A549 (cell line): ENCODE data around the gene CCDC63. TPM values are rescaled to one million over a fixed set of nuclear protein-coding genes. Genes with fewer than 3 reads are reported as not detected.

ENCODE experiments used
- ATAC-seq, 2 experiments: fragments of 200-7000 bp in 1 of 2; fragments of >200 bp in 1 of 2; cut with Nextera tagmentation in 1 of 2; cut with Tn5 transposase in 1 of 2; 3 replicates each; pipeline versions ENCODE4 v1.8.0 to v1.9.1; 2018 to 2020; ENCODE audit warnings: mild to moderate bottlenecking in 1 of 2, moderate library complexity in 1 of 2
- CTCF ChIA-PET: fragments of 300-600 bp; sonication (Branson Sonifier 250); formaldehyde crosslinking; extraction: SDS; loops from one replicate; lab custom pipeline; 2021; ENCODE audit warnings: antibody characterized with exemption, inconsistent platforms; lab: Yijun Ruan, JAX
- POLR2A ChIA-PET: fragments of 350-600 bp; formaldehyde crosslinking; extraction: SDS; loops from one replicate; lab custom pipeline; 2021; ENCODE audit warnings: antibody characterized with exemption, inconsistent platforms; lab: Yijun Ruan, JAX
- DNase-seq, 2 experiments: peaks; one replicate each; pipeline versions ENCODE4 v3.0.0 to v3.0.0-alpha.2; 2011 to 2016; ENCODE audit warnings: low read depth in 1 of 2, low spot score in 1 of 2
- FAIRE-seq: peaks from 2 replicates; lab custom pipeline; 2011; peaks lifted over from hg19 to GRCh38; lab: Jason Lieb, UNC
- H3K27ac ChIP-seq, 2 experiments: fragments of >200 bp; sonication (Bioruptor Twin); formaldehyde crosslinking; 3 replicates each; pipeline ENCODE4 v1.5.1; 2016 to 2017
- H3K4me1 ChIP-seq: fragments of >200 bp; sonication (Bioruptor Twin); formaldehyde crosslinking; 3 replicates; pipeline ENCODE4 v1.6.1; 2016
- H3K4me2 ChIP-seq: fragments of >200 bp; sonication (Bioruptor Twin); formaldehyde crosslinking; 3 replicates; pipeline ENCODE4 v1.6.1; 2016
- H3K4me3 ChIP-seq: fragments of >200 bp; sonication (Bioruptor Twin); formaldehyde crosslinking; 3 replicates; pipeline ENCODE4 v1.5.1; 2016
- H3K9me3 ChIP-seq: fragments of >200 bp; sonication (Bioruptor Twin); formaldehyde crosslinking; 3 replicates; pipeline ENCODE4 v1.6.1; 2016
- CHD2 ChIP-seq: fragments of 150-350 bp; IDR thresholded peaks from 2 replicates; pipeline ENCODE4 v1.6.1; 2014; ENCODE audit warnings: low read length; ENCODE audit not compliant: partially characterized antibody
- CHD4 ChIP-seq: fragments of 200-600 bp; sonication (generic); IDR thresholded peaks from 2 replicates; pipeline ENCODE4 v1.6.1; 2016; ENCODE audit warnings: antibody characterized with exemption, mild to moderate bottlenecking, borderline replicate concordance
- EHF ChIP-seq: fragments of 250-450 bp; sonication (Bioruptor Pico); IDR thresholded peaks from 2 replicates; pipeline ENCODE4 v1.5.0; 2020; ENCODE audit warnings: mild to moderate bottlenecking
- ESRRA ChIP-seq: fragments of 150-350 bp; IDR thresholded peaks from 2 replicates; pipeline ENCODE4 v1.6.1; 2014; ENCODE audit warnings: mild to moderate bottlenecking, low read length, borderline replicate concordance
- FOSB ChIP-seq: fragments of 250-450 bp; sonication (Bioruptor Pico); IDR thresholded peaks from 2 replicates; pipeline ENCODE4 v1.5.0; 2020; ENCODE audit warnings: mild to moderate bottlenecking, moderate library complexity
- HDAC2 ChIP-seq: fragments of 200-600 bp; sonication (generic); IDR thresholded peaks from 2 replicates; pipeline ENCODE4 v1.6.1; 2016
- HOXA7 ChIP-seq: fragments of 250-450 bp; sonication (Bioruptor Pico); IDR thresholded peaks from 2 replicates; pipeline ENCODE4 v1.5.0; 2020; ENCODE audit warnings: mild to moderate bottlenecking, moderate library complexity
- KDM1A ChIP-seq: fragments of 200-600 bp; sonication (generic); IDR thresholded peaks from 2 replicates; pipeline ENCODE4 v1.6.1; 2016; ENCODE audit warnings: low read depth, mild to moderate bottlenecking
- KDM5A ChIP-seq: fragments of 200-600 bp; sonication (generic); IDR thresholded peaks from 2 replicates; pipeline ENCODE4 v1.6.1; 2016; ENCODE audit warnings: antibody characterized with exemption, mild to moderate bottlenecking
- MYC ChIP-seq: IDR thresholded peaks from 2 replicates; pipeline ENCODE4 v1.6.1; 2012; ENCODE audit warnings: mild to moderate bottlenecking, inconsistent platforms, low read length, improper control_type of control experiment, borderline replicate concordance
- RAD21 ChIP-seq, 2 experiments: fragments of >200 bp in 1 of 2; sonication (Bioruptor Twin) in 1 of 2; formaldehyde crosslinking in 1 of 2; IDR thresholded peaks in 1 of 2; conservative IDR thresholded peaks in 1 of 2; 2 replicates in 1 of 2; 3 replicates in 1 of 2; pipeline ENCODE4 v1.6.1; 2012 to 2018; ENCODE audit warnings: inconsistent platforms in 1 of 2
- RFX5 ChIP-seq: fragments of 450-650 bp; IDR thresholded peaks from 2 replicates; pipeline ENCODE4 v1.7.1; 2014; ENCODE audit warnings: antibody characterized with exemption, mild to moderate bottlenecking, moderate library complexity
- SMC3 ChIP-seq: fragments of >200 bp; sonication (Bioruptor Twin); formaldehyde crosslinking; IDR thresholded peaks from 3 replicates; pipeline ENCODE4 v1.6.1; 2018; ENCODE audit warnings: inconsistent platforms
- TFCP2L1 ChIP-seq: fragments of 250-450 bp; sonication (Bioruptor Pico); IDR thresholded peaks from 2 replicates; pipeline ENCODE4 v1.5.0; 2021; ENCODE audit warnings: mild to moderate bottlenecking
- WGBS: methylation state at CpG from one replicate; pipeline ENCODE4 v1.1.6; 2017; ENCODE audit errors: missing lambda C conversion rate; 5-methylcytosine and 5-hydroxymethylcytosine counted together
- polyA plus RNA-seq, 4 experiments: library from polyadenylated mRNA; depleted of rRNA in 3 of 4; stranded (reverse); fragments of >200 nt; fragmentation: RNase III in 1 of 4; extraction: RNeasy Plus Mini Kit Qiagen cat#74134 plus additional on column Dnase treatment in 1 of 4; gene quantifications; 2 replicates in 3 of 4; 3 replicates in 1 of 4; pipeline ENCODE4 v1.2.3, GENCODE V29; 2011 to 2017
- TF ChIP-seq, protein P1 (sequence below): IDR thresholded peaks from 2 replicates; pipeline ENCODE4 v1.6.1; 2012
- TF ChIP-seq, protein P2 (sequence below): IDR thresholded peaks from 2 replicates; pipeline ENCODE4 v1.6.1; 2012
- TF ChIP-seq, protein P3 (sequence below): fragments of 150-350 bp; IDR thresholded peaks from 2 replicates; pipeline ENCODE4 v1.6.1; 2014; ENCODE audit warnings: low read depth, mild to moderate bottlenecking, low read length
- TF ChIP-seq, protein P4 (sequence below): fragments of 200-600 bp; sonication (generic); IDR thresholded peaks from 2 replicates; pipeline ENCODE4 v1.6.1; 2016; ENCODE audit warnings: antibody characterized with exemption, mild to moderate bottlenecking, moderate library complexity
- TF ChIP-seq, protein P5 (sequence below): fragments of 450-650 bp; IDR thresholded peaks from 2 replicates; pipeline ENCODE4 v1.6.1; 2014; ENCODE audit warnings: antibody characterized with exemption

The CCDC63 gene
- polyA plus RNA-seq, 2 of the 4 experiments (the other 2 are of a cell fraction), result 0.04 TPM; not detected in 1

DNA sequence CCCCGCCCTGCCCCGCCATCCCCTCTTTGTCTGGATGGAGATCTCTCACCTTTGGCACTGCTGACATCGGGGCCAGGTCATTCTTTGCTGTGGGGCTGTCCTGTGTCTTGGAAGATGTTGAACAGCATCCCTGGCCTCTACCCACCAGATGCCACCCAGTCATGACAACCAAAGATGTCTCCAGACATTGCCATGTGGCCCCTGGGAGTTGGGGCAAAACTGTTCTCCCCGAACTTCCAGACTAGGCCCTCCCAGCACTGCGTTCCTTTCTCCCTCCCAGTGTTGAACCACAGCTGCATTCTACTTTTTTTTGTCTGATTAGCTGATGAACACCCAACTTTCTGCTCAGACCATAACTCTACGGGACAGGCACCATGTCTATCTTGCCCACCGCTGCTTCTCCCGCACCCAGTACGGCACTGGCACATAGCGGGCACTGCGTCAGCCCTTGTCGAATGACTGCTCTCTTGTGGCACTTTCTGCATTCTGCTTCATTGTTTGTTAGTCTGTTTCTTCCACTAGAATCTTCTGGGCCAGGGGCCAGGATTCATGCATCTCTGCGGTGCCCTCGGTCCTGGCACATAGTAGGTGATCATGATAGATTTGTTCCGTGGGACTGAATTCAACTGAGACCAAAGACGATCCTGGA, 86.7 kb downstream of the CCDC63 start:
- POLR2A ChIA-PET, result no interaction called here
- FAIRE-seq (no peak), DNase-seq (no peak), ATAC-seq (no peak)
- no peak for TF ChIP-seq ESRRA
- TF ChIP-seq TFCP2L1 (CRISPR knock-in tag), result no peak
- TF ChIP-seq HOXA7, result no peak
- TF ChIP-seq EHF (CRISPR knock-in tag), result no peak
- TF ChIP-seq, protein P1, sequence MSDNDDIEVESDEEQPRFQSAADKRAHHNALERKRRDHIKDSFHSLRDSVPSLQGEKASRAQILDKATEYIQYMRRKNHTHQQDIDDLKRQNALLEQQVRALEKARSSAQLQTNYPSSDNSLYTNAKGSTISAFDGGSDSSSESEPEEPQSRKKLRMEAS, result no peak
- TF ChIP-seq, protein P2, sequence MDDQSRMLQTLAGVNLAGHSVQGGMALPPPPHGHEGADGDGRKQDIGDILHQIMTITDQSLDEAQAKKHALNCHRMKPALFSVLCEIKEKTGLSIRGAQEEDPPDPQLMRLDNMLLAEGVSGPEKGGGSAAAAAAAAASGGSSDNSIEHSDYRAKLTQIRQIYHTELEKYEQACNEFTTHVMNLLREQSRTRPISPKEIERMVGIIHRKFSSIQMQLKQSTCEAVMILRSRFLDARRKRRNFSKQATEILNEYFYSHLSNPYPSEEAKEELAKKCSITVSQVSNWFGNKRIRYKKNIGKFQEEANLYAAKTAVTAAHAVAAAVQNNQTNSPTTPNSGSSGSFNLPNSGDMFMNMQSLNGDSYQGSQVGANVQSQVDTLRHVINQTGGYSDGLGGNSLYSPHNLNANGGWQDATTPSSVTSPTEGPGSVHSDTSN, result no peak
- no peak for TF ChIP-seq HDAC2
- TF ChIP-seq RFX5, result no peak
- no peak for TF ChIP-seq FOSB (CRISPR knock-in tag)
- no peak for TF ChIP-seq RAD21 (conservative IDR thresholded peaks at IDR 0.05 in 1 of 2, IDR thresholded peaks at IDR 0.05 in 1 of 2)
- TF ChIP-seq, protein P3, sequence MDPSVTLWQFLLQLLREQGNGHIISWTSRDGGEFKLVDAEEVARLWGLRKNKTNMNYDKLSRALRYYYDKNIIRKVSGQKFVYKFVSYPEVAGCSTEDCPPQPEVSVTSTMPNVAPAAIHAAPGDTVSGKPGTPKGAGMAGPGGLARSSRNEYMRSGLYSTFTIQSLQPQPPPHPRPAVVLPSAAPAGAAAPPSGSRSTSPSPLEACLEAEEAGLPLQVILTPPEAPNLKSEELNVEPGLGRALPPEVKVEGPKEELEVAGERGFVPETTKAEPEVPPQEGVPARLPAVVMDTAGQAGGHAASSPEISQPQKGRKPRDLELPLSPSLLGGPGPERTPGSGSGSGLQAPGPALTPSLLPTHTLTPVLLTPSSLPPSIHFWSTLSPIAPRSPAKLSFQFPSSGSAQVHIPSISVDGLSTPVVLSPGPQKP, result no peak
- no peak for TF ChIP-seq KDM1A
- TF ChIP-seq, protein P4, sequence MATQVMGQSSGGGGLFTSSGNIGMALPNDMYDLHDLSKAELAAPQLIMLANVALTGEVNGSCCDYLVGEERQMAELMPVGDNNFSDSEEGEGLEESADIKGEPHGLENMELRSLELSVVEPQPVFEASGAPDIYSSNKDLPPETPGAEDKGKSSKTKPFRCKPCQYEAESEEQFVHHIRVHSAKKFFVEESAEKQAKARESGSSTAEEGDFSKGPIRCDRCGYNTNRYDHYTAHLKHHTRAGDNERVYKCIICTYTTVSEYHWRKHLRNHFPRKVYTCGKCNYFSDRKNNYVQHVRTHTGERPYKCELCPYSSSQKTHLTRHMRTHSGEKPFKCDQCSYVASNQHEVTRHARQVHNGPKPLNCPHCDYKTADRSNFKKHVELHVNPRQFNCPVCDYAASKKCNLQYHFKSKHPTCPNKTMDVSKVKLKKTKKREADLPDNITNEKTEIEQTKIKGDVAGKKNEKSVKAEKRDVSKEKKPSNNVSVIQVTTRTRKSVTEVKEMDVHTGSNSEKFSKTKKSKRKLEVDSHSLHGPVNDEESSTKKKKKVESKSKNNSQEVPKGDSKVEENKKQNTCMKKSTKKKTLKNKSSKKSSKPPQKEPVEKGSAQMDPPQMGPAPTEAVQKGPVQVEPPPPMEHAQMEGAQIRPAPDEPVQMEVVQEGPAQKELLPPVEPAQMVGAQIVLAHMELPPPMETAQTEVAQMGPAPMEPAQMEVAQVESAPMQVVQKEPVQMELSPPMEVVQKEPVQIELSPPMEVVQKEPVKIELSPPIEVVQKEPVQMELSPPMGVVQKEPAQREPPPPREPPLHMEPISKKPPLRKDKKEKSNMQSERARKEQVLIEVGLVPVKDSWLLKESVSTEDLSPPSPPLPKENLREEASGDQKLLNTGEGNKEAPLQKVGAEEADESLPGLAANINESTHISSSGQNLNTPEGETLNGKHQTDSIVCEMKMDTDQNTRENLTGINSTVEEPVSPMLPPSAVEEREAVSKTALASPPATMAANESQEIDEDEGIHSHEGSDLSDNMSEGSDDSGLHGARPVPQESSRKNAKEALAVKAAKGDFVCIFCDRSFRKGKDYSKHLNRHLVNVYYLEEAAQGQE, result no peak
- TF ChIP-seq SMC3, result no peak
- TF ChIP-seq MYC, result no peak
- TF ChIP-seq CHD4, result no peak
- TF ChIP-seq KDM5A, result no peak
- TF ChIP-seq CHD2, result no peak
- TF ChIP-seq, protein P5, sequence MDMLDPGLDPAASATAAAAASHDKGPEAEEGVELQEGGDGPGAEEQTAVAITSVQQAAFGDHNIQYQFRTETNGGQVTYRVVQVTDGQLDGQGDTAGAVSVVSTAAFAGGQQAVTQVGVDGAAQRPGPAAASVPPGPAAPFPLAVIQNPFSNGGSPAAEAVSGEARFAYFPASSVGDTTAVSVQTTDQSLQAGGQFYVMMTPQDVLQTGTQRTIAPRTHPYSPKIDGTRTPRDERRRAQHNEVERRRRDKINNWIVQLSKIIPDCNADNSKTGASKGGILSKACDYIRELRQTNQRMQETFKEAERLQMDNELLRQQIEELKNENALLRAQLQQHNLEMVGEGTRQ, result no peak
- WGBS, result 87% methylated on average over 16 of the region's 16 CpGs
- Histone ChIP-seq H3K4me2 (peak overlapping the region; percentile 41; the same call in 2 of the 3 replicates), H3K27ac (peak overlapping the region; percentile 64 to 83; a peak in 5 of 6 replicates), H3K4me1 (peaks cover 31% of the 10 kb centered on the region), H3K9me3 (no peaks in the 10 kb centered on the region), H3K4me3 (no peak overlapping the region)
- CTCF ChIA-PET, result interaction anchor here (1.0 to 7.7 kb wide), 6 partner anchors 11 to 241 kb away, joined by 3 to 71 read pairs (median 4); no protein-coding TSS in a partner anchor
